GM08714 (cell line): Measurements from ENCODE around the gene TMPRSS2.

Source experiments
- H3K4me3 ChIP-seq: fragments of 200-500 bp; sonication (Bioruptor generic); 2 replicates; pipeline ENCODE4 v1.5.1; 2014; ENCODE audit warnings: mild to moderate bottlenecking, low read length, inconsistent platforms
- ZNF274 ChIP-seq: IDR thresholded peaks from 2 replicates; pipeline ENCODE4 v1.6.1; 2012; ENCODE audit warnings: mild to moderate bottlenecking, low read depth, low read length

Gene TMPRSS2

GRCh38 chr21:41501919-41502318, 6.0 kb downstream of the TMPRSS2 start:
- no peak overlapping the region for H3K4me3 ChIP-seq
- TF ChIP-seq ZNF274, result no peak

GRCh38 chr21:41500931-41501381, 7.0 kb downstream of the TMPRSS2 start:
- TF ChIP-seq ZNF274, result no peak
- H3K4me3 ChIP-seq, result no peak overlapping the region

GRCh38 chr21:41500363-41500762, 7.6 kb downstream of the TMPRSS2 start:
- no peak for TF ChIP-seq ZNF274
- H3K4me3 ChIP-seq, result no peak overlapping the region

- no peak overlapping the region for H3K4me3 ChIP-seq
- no peak for TF ChIP-seq ZNF274
These were observed 8.0 kb downstream of the TMPRSS2 start for GRCh38 chr21:41499920-41500319.

- no peak overlapping the region for H3K4me3 ChIP-seq
- no peak for TF ChIP-seq ZNF274
These were observed 10.2 kb downstream of the TMPRSS2 start for GRCh38 chr21:41497788-41498187.

GRCh38 chr21:41497008-41497407, 10.9 kb downstream of the TMPRSS2 start:
- TF ChIP-seq ZNF274, result no peak
- H3K4me3 ChIP-seq, result no peak overlapping the region

- TF ChIP-seq ZNF274, result no peak
- H3K4me3 ChIP-seq, result no peak overlapping the region
These were observed 13.7 kb downstream of the TMPRSS2 start for GRCh38 chr21:41494242-41494641.

GRCh38 chr21:41491412-41491811, 16.5 kb downstream of the TMPRSS2 start:
- TF ChIP-seq ZNF274, result no peak
- no peak overlapping the region for H3K4me3 ChIP-seq

GRCh38 chr21:41490330-41490729, 17.6 kb downstream of the TMPRSS2 start:
- no peak for TF ChIP-seq ZNF274
- no peak overlapping the region for H3K4me3 ChIP-seq

- no peak overlapping the region for H3K4me3 ChIP-seq
- no peak for TF ChIP-seq ZNF274
These were observed 18.6 kb downstream of the TMPRSS2 start for GRCh38 chr21:41489329-41489728.

GRCh38 chr21:41488080-41488479, 19.9 kb downstream of the TMPRSS2 start:
- no peak for TF ChIP-seq ZNF274
- no peak overlapping the region for H3K4me3 ChIP-seq

- no peak for TF ChIP-seq ZNF274
- no peak overlapping the region for H3K4me3 ChIP-seq
These were observed 20.9 kb downstream of the TMPRSS2 start for GRCh38 chr21:41487082-41487481.

- H3K4me3 ChIP-seq, result no peak overlapping the region
- no peak for TF ChIP-seq ZNF274
These were observed 24.0 kb downstream of the TMPRSS2 start for GRCh38 chr21:41483973-41484372.

- no peak for TF ChIP-seq ZNF274
- H3K4me3 ChIP-seq, result no peak overlapping the region
These were observed 24.5 kb downstream of the TMPRSS2 start for GRCh38 chr21:41483415-41483814.

- TF ChIP-seq ZNF274, result no peak
- H3K4me3 ChIP-seq, result no peak overlapping the region
These were observed 25.0 kb downstream of the TMPRSS2 start for GRCh38 chr21:41482980-41483379.

- H3K4me3 ChIP-seq, result no peak overlapping the region
- TF ChIP-seq ZNF274, result no peak
These were observed 25.7 kb downstream of the TMPRSS2 start for GRCh38 chr21:41482301-41482700.
